ENCODE results near the gene SAP30BP. TPM values are rescaled to one million over a fixed set of nuclear protein-coding genes. Genes with fewer than 3 reads are reported as not detected.

The SAP30BP gene
- total and polyA plus RNA-seq, 8 donors: 22.4 to 106 (median 37.7) TPM

GRCh38 chr17:75638893-75639292 is 28.2 kb upstream of the SAP30BP start:
- no peak overlapping the region for H3K27ac ChIP-seq
- DNase-seq (peak in 3 of 6 donors; percentile 33 to 74 (median 51)), ATAC-seq (no peak), FAIRE-seq (no peak)
- WGBS, 2 donors: 84 to 88% methylated on average over 13 of the region's 13 CpGs
- intact Hi-C loops (cut with DNase I): no loop called here
- H3K4me1 ChIP-seq: peaks cover 5 to 10% (median 5%) of the 10 kb centered on the region in 3 donors
- H3K27me3 ChIP-seq: no peaks in the 10 kb centered on the region
- no peaks in the 10 kb centered on the region for H3K9me3 ChIP-seq
- no peaks in the 10 kb centered on the region for H3K36me3 ChIP-seq
- TF ChIP-seq CTCF (IDR thresholded peaks at IDR 0.05): no peak
- no peak overlapping the region for H3K4me3 ChIP-seq

GRCh38 chr17:75639327-75639726 is 27.8 kb upstream of the SAP30BP start:
- no peak for TF ChIP-seq CTCF (IDR thresholded peaks at IDR 0.05)
- WGBS, 2 donors: 84 to 96% methylated on average over 3 of the region's 3 CpGs
- ATAC-seq: no peak

GRCh38 chr17:75639771-75640555 is 27.2 kb upstream of the SAP30BP start:
- peak in 3 of 4 donors; percentile 31 to 66 (median 45) for ATAC-seq
- intact Hi-C loops (cut with DNase I): no loop called here
- WGBS, 2 donors: 77 to 78% methylated on average over 26 to 30 of the region's 30 CpGs
- peaks cover 0 to 3% (median 2%) of the 10 kb centered on the region in 3 donors for H3K4me1 ChIP-seq
- H3K4me3 ChIP-seq: no peak overlapping the region
- no peaks in the 10 kb centered on the region for H3K27me3 ChIP-seq
- no peak for FAIRE-seq
- peak in 5 of 6 donors; percentile 27 to 69 (median 57) for DNase-seq
- no peaks in the 10 kb centered on the region for H3K36me3 ChIP-seq
- peak overlapping the region in 1 of 4 donors; percentile 66 for H3K27ac ChIP-seq
- no peaks in the 10 kb centered on the region for H3K9me3 ChIP-seq
- TF ChIP-seq CTCF (IDR thresholded peaks at IDR 0.05): no peak

More at GRCh38 chr17:75639327-75639726, 27.8 kb upstream of the SAP30BP start:
- Histone ChIP-seq H3K9me3 (no peaks in the 10 kb centered on the region), H3K27ac (peak overlapping the region in 1 of 4 donors; percentile 66), H3K27me3 (no peaks in the 10 kb centered on the region), H3K4me1 (peaks cover under 1 to 6% (median under 1%) of the 10 kb centered on the region in 3 donors), H3K36me3 (no peaks in the 10 kb centered on the region), H3K4me3 (no peak overlapping the region)
- intact Hi-C loops (cut with DNase I): no loop called here
- DNase-seq (peak in 1 of 6 donors; percentile 13), FAIRE-seq (no peak)

- H3K27ac ChIP-seq: peak overlapping the region in 1 of 4 donors; percentile 66
- H3K4me3 ChIP-seq: no peak overlapping the region
- 92 to 97% methylated on average over 13 of the region's 13 CpGs for WGBS, 2 donors
- H3K27me3 ChIP-seq: no peaks in the 10 kb centered on the region
- no peaks in the 10 kb centered on the region for H3K9me3 ChIP-seq
- no peaks in the 10 kb centered on the region for H3K36me3 ChIP-seq
- DNase-seq: peak in 4 of 6 donors; percentile 12 to 57 (median 37)
- H3K4me1 ChIP-seq: peaks cover 6 to 9% (median 9%) of the 10 kb centered on the region in 3 donors
- no peak for ATAC-seq
- intact Hi-C loops (cut with DNase I): no loop called here
- no peak for FAIRE-seq
- no peak for TF ChIP-seq CTCF (IDR thresholded peaks at IDR 0.05)
These were observed 26.5 kb upstream of the SAP30BP start for GRCh38 chr17:75640556-75641119.
